Measurements from ENCODE around the gene TRAPPC2.

The TRAPPC2 gene

GRCh38 chrX:13763489-13763888 lies 29.1 kb upstream of the TRAPPC2 start:
- Histone ChIP-seq H3K36me3 (ENCODE audit: control insufficient read depth in 2 of 2, insufficient read depth in 2 of 2, low read length in 2 of 2) (peaks cover 62 to 63% of the 10 kb centered on the region in 2 donors), H3K9ac (ENCODE audit: low read depth in 1 of 2, low read length in 2 of 2) (no peak overlapping the region), H3K4me3 (ENCODE audit: low read length in 2 of 2) (no peak overlapping the region), H3K27me3 (ENCODE audit: control insufficient read depth in 2 of 2, insufficient read depth in 2 of 2, low read length in 2 of 2) (no peaks in the 10 kb centered on the region), H3K4me1 (ENCODE audit: control insufficient read depth in 2 of 2, insufficient read depth in 2 of 2, low read length in 2 of 2) (no peaks in the 10 kb centered on the region), H3K27ac (ENCODE audit: low read depth in 2 of 2, low read length in 2 of 2) (no peak overlapping the region), H3K9me3 (ENCODE audit: control insufficient read depth in 2 of 2, low read length in 2 of 2) (no peaks in the 10 kb centered on the region)

GRCh38 chrX:13761606-13762414 lies 27.4 kb upstream of the TRAPPC2 start:
- no peaks in the 10 kb centered on the region for H3K4me1 ChIP-seq (ENCODE audit: control insufficient read depth in 2 of 2, insufficient read depth in 2 of 2, low read length in 2 of 2)
- no peak overlapping the region for H3K27ac ChIP-seq (ENCODE audit: low read depth in 2 of 2, low read length in 2 of 2)
- no peak overlapping the region for H3K4me3 ChIP-seq (ENCODE audit: low read length in 2 of 2)
- H3K36me3 ChIP-seq (ENCODE audit: control insufficient read depth in 2 of 2, insufficient read depth in 2 of 2, low read length in 2 of 2): peaks cover 63 to 73% of the 10 kb centered on the region in 2 donors
- H3K27me3 ChIP-seq (ENCODE audit: control insufficient read depth in 2 of 2, insufficient read depth in 2 of 2, low read length in 2 of 2): no peaks in the 10 kb centered on the region
- H3K9me3 ChIP-seq (ENCODE audit: control insufficient read depth in 2 of 2, low read length in 2 of 2): no peaks in the 10 kb centered on the region
- H3K9ac ChIP-seq (ENCODE audit: low read depth in 1 of 2, low read length in 2 of 2): no peak overlapping the region

GRCh38 chrX:13760426-13760825 lies 26.0 kb upstream of the TRAPPC2 start:
- H3K9ac ChIP-seq (ENCODE audit: low read depth in 1 of 2, low read length in 2 of 2): no peak overlapping the region
- no peaks in the 10 kb centered on the region for H3K4me1 ChIP-seq (ENCODE audit: control insufficient read depth in 2 of 2, insufficient read depth in 2 of 2, low read length in 2 of 2)
- H3K27ac ChIP-seq (ENCODE audit: low read depth in 2 of 2, low read length in 2 of 2): no peak overlapping the region
- peaks cover 52 to 66% of the 10 kb centered on the region in 2 donors for H3K36me3 ChIP-seq (ENCODE audit: control insufficient read depth in 2 of 2, insufficient read depth in 2 of 2, low read length in 2 of 2)
- H3K9me3 ChIP-seq (ENCODE audit: control insufficient read depth in 2 of 2, low read length in 2 of 2): no peaks in the 10 kb centered on the region
- no peak overlapping the region for H3K4me3 ChIP-seq (ENCODE audit: low read length in 2 of 2)
- no peaks in the 10 kb centered on the region for H3K27me3 ChIP-seq (ENCODE audit: control insufficient read depth in 2 of 2, insufficient read depth in 2 of 2, low read length in 2 of 2)

DNA sequence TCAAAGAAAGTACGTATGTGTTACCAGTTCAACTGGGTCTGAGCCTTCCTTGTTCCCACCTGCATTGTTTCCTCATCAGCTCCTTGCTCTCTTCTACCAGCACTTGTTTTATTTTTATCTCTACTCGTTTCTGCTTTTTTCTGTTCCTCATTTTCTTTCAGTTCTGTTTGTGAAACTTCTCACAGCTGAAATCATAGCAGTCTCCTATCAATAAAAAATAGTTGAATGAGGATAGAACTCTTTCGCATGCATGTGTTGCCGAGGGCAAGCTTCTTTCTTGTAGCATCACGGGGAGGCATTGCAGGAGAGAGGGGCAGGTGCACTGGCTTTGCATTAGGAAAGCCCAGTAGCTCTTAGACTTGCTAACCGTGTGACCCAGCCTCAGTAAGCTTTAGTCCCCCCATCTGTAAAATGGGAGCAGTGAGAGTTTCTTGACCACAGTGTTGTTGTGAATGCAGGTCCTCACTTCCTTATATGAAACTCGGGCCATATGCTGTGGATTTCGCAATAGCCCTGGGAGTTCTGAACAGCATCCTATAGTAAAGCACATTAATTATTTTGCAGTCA lies 24.8 kb upstream of the TRAPPC2 start:
- Histone ChIP-seq H3K9ac (ENCODE audit: low read depth in 1 of 2, low read length in 2 of 2) (no peak overlapping the region), H3K27me3 (ENCODE audit: control insufficient read depth in 2 of 2, insufficient read depth in 2 of 2, low read length in 2 of 2) (no peaks in the 10 kb centered on the region), H3K27ac (ENCODE audit: low read depth in 2 of 2, low read length in 2 of 2) (no peak overlapping the region), H3K4me3 (ENCODE audit: low read length in 2 of 2) (no peak overlapping the region), H3K36me3 (ENCODE audit: control insufficient read depth in 2 of 2, insufficient read depth in 2 of 2, low read length in 2 of 2) (peaks cover 48 to 63% of the 10 kb centered on the region in 2 donors), H3K9me3 (ENCODE audit: control insufficient read depth in 2 of 2, low read length in 2 of 2) (no peaks in the 10 kb centered on the region), H3K4me1 (ENCODE audit: control insufficient read depth in 2 of 2, insufficient read depth in 2 of 2, low read length in 2 of 2) (no peaks in the 10 kb centered on the region)

DNA sequence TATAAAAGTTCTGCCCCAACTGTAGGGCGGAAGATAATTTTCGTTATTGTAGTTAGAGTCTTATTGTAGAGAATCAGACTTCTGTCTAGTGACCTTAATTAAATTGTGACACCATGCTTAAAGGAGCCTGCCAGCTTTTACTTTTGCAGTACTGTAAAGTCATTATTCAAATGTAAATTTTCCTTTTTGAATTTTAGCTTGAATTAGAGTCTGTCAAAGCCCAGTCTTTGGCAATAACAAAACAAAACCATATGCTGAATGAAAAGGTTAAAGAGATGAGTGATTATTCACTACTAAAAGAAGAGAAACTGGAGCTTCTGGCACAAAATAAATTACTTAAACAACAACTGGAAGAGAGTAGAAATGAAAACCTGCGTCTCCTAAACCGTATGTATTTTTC lies 22.0 kb upstream of the TRAPPC2 start:
- Histone ChIP-seq H3K36me3 (ENCODE audit: control insufficient read depth in 2 of 2, insufficient read depth in 2 of 2, low read length in 2 of 2) (peaks cover 34 to 60% of the 10 kb centered on the region in 2 donors), H3K27me3 (ENCODE audit: control insufficient read depth in 2 of 2, insufficient read depth in 2 of 2, low read length in 2 of 2) (no peaks in the 10 kb centered on the region), H3K9ac (ENCODE audit: low read depth in 1 of 2, low read length in 2 of 2) (no peak overlapping the region), H3K4me3 (ENCODE audit: low read length in 2 of 2) (no peak overlapping the region), H3K27ac (ENCODE audit: low read depth in 2 of 2, low read length in 2 of 2) (no peak overlapping the region), H3K4me1 (ENCODE audit: control insufficient read depth in 2 of 2, insufficient read depth in 2 of 2, low read length in 2 of 2) (no peaks in the 10 kb centered on the region), H3K9me3 (ENCODE audit: control insufficient read depth in 2 of 2, low read length in 2 of 2) (no peaks in the 10 kb centered on the region)

GRCh38 chrX:13755254-13755653 lies 20.8 kb upstream of the TRAPPC2 start:
- H3K9ac ChIP-seq (ENCODE audit: low read depth in 1 of 2, low read length in 2 of 2): no peak overlapping the region
- H3K4me1 ChIP-seq (ENCODE audit: control insufficient read depth in 2 of 2, insufficient read depth in 2 of 2, low read length in 2 of 2): no peaks in the 10 kb centered on the region
- peaks cover 24 to 64% of the 10 kb centered on the region in 2 donors for H3K36me3 ChIP-seq (ENCODE audit: control insufficient read depth in 2 of 2, insufficient read depth in 2 of 2, low read length in 2 of 2)
- H3K4me3 ChIP-seq (ENCODE audit: low read length in 2 of 2): no peak overlapping the region
- H3K27me3 ChIP-seq (ENCODE audit: control insufficient read depth in 2 of 2, insufficient read depth in 2 of 2, low read length in 2 of 2): no peaks in the 10 kb centered on the region
- H3K9me3 ChIP-seq (ENCODE audit: control insufficient read depth in 2 of 2, low read length in 2 of 2): no peaks in the 10 kb centered on the region
- no peak overlapping the region for H3K27ac ChIP-seq (ENCODE audit: low read depth in 2 of 2, low read length in 2 of 2)

GRCh38 chrX:13754765-13755164 lies 20.3 kb upstream of the TRAPPC2 start:
- Histone ChIP-seq H3K27me3 (ENCODE audit: control insufficient read depth in 2 of 2, insufficient read depth in 2 of 2, low read length in 2 of 2) (no peaks in the 10 kb centered on the region), H3K36me3 (ENCODE audit: control insufficient read depth in 2 of 2, insufficient read depth in 2 of 2, low read length in 2 of 2) (peaks cover 24 to 63% of the 10 kb centered on the region in 2 donors), H3K9me3 (ENCODE audit: control insufficient read depth in 2 of 2, low read length in 2 of 2) (no peaks in the 10 kb centered on the region), H3K4me1 (ENCODE audit: control insufficient read depth in 2 of 2, insufficient read depth in 2 of 2, low read length in 2 of 2) (no peaks in the 10 kb centered on the region), H3K4me3 (ENCODE audit: low read length in 2 of 2) (no peak overlapping the region), H3K27ac (ENCODE audit: low read depth in 2 of 2, low read length in 2 of 2) (no peak overlapping the region), H3K9ac (ENCODE audit: low read depth in 1 of 2, low read length in 2 of 2) (no peak overlapping the region)

DNA sequence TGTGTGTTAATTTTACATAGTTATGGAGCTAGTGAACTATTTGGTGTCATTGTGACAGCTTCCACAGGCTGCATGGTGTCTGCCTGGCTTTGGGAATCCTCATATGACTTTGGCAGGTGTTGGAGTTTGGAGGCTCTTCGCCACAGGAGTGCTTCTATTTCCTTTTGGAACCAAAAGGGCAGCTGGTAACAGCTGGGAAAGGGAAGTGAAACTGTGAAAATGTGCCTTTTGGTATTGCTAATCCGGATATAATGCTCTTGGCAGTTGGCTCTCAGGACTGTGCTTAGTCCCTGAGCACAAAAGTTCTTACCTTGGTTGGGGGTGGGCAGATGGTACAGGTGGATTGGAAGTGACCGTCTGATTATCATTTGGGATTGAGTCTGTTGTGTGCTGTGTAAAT lies 18.2 kb upstream of the TRAPPC2 start:
- Histone ChIP-seq H3K27ac (ENCODE audit: low read depth in 2 of 2, low read length in 2 of 2) (no peak overlapping the region), H3K4me1 (ENCODE audit: control insufficient read depth in 2 of 2, insufficient read depth in 2 of 2, low read length in 2 of 2) (no peaks in the 10 kb centered on the region), H3K36me3 (ENCODE audit: control insufficient read depth in 2 of 2, insufficient read depth in 2 of 2, low read length in 2 of 2) (peaks cover 26 to 51% of the 10 kb centered on the region in 2 donors), H3K9ac (ENCODE audit: low read depth in 1 of 2, low read length in 2 of 2) (no peak overlapping the region), H3K4me3 (ENCODE audit: low read length in 2 of 2) (no peak overlapping the region), H3K9me3 (ENCODE audit: control insufficient read depth in 2 of 2, low read length in 2 of 2) (no peaks in the 10 kb centered on the region), H3K27me3 (ENCODE audit: control insufficient read depth in 2 of 2, insufficient read depth in 2 of 2, low read length in 2 of 2) (no peaks in the 10 kb centered on the region)

- Histone ChIP-seq H3K27ac (ENCODE audit: low read depth in 2 of 2, low read length in 2 of 2) (no peak overlapping the region), H3K9ac (ENCODE audit: low read depth in 1 of 2, low read length in 2 of 2) (no peak overlapping the region), H3K4me3 (ENCODE audit: low read length in 2 of 2) (no peak overlapping the region), H3K36me3 (ENCODE audit: control insufficient read depth in 2 of 2, insufficient read depth in 2 of 2, low read length in 2 of 2) (peaks cover 23 to 46% of the 10 kb centered on the region in 2 donors), H3K27me3 (ENCODE audit: control insufficient read depth in 2 of 2, insufficient read depth in 2 of 2, low read length in 2 of 2) (no peaks in the 10 kb centered on the region), H3K9me3 (ENCODE audit: control insufficient read depth in 2 of 2, low read length in 2 of 2) (no peaks in the 10 kb centered on the region), H3K4me1 (ENCODE audit: control insufficient read depth in 2 of 2, insufficient read depth in 2 of 2, low read length in 2 of 2) (no peaks in the 10 kb centered on the region)
Observed at GRCh38 chrX:13752141-13752540, 17.7 kb upstream of the TRAPPC2 start.

DNA sequence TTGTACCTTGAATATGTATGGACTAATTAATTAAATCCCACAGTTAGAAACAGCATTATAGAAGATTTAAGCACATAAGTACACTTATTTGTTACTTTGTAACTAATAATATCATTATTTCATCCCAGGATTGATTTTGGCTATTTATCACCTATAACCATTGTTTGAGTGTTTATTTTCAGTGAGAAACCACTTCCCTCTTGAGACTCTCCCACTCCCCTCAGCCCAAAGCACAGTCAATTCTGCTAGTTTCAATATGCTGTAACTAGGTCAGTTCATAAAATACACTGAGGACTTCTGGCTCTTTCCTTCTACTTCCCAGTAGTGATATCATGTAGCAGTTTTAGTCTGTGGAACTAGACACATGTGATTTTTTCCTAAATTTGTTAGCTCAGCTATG lies 16.4 kb upstream of the TRAPPC2 start:
- Histone ChIP-seq H3K9me3 (ENCODE audit: control insufficient read depth in 2 of 2, low read length in 2 of 2) (no peaks in the 10 kb centered on the region), H3K36me3 (ENCODE audit: control insufficient read depth in 2 of 2, insufficient read depth in 2 of 2, low read length in 2 of 2) (peaks cover 26 to 49% of the 10 kb centered on the region in 2 donors), H3K9ac (ENCODE audit: low read depth in 1 of 2, low read length in 2 of 2) (no peak overlapping the region), H3K27ac (ENCODE audit: low read depth in 2 of 2, low read length in 2 of 2) (no peak overlapping the region), H3K27me3 (ENCODE audit: control insufficient read depth in 2 of 2, insufficient read depth in 2 of 2, low read length in 2 of 2) (no peaks in the 10 kb centered on the region), H3K4me1 (ENCODE audit: control insufficient read depth in 2 of 2, insufficient read depth in 2 of 2, low read length in 2 of 2) (no peaks in the 10 kb centered on the region), H3K4me3 (ENCODE audit: low read length in 2 of 2) (no peak overlapping the region)
